WTC11 (cell line): Measurements from ENCODE around the gene ZFP3. TPM values are rescaled to one million over a fixed set of nuclear protein-coding genes. Genes with fewer than 3 reads are reported as not detected.

Experiments used
- CBFB ChIP-seq: sonication (generic); formaldehyde crosslinking; IDR thresholded peaks from 2 replicates; pipeline ENCODE4 v1.8.1; 2022; ENCODE audit warnings: mild to moderate bottlenecking, low read depth, missing genetic modification reagents
- ETV6 ChIP-seq: sonication (generic); formaldehyde crosslinking; IDR thresholded peaks from 2 replicates; pipeline ENCODE4 v1.8.1; 2022; ENCODE audit warnings: mild to moderate bottlenecking, missing genetic modification reagents
- FOXK1 ChIP-seq: sonication (generic); formaldehyde crosslinking; IDR thresholded peaks from 2 replicates; pipeline ENCODE4 v1.8.0; 2022; ENCODE audit warnings: mild to moderate bottlenecking, moderate library complexity, missing genetic modification reagents
- IRF2 ChIP-seq: sonication (generic); formaldehyde crosslinking; IDR thresholded peaks from 2 replicates; pipeline ENCODE4 v1.8.0; 2022; ENCODE audit warnings: low read depth, missing genetic modification reagents, borderline replicate concordance
- NFE2L1 ChIP-seq: sonication (generic); formaldehyde crosslinking; IDR thresholded peaks from 2 replicates; pipeline ENCODE4 v1.8.1; 2023; ENCODE audit warnings: missing genetic modification reagents
- NR2C2 ChIP-seq: sonication (generic); formaldehyde crosslinking; IDR thresholded peaks from 2 replicates; pipeline ENCODE4 v1.8.0; 2022; ENCODE audit warnings: mild to moderate bottlenecking, missing genetic modification reagents
- PRRX2 ChIP-seq: fragments of 250-450 bp; sonication (Bioruptor Pico); IDR thresholded peaks from 2 replicates; pipeline ENCODE4 v1.8.0; 2021; ENCODE audit warnings: mild to moderate bottlenecking
- SMAD4 ChIP-seq: sonication (generic); formaldehyde crosslinking; IDR thresholded peaks from 2 replicates; pipeline ENCODE4 v1.8.0; 2022; ENCODE audit warnings: mild to moderate bottlenecking, missing genetic modification reagents
- SP1 ChIP-seq: sonication (generic); formaldehyde crosslinking; conservative IDR thresholded peaks from 2 replicates; pipeline ENCODE4 v1.8.1; 2022; ENCODE audit warnings: missing genetic modification reagents
- TCF7 ChIP-seq: sonication (generic); formaldehyde crosslinking; IDR thresholded peaks from 2 replicates; pipeline ENCODE4 v1.8.0; 2022; ENCODE audit warnings: mild to moderate bottlenecking, low read depth, missing genetic modification reagents, moderate library complexity
- TEAD4 ChIP-seq: sonication (generic); formaldehyde crosslinking; IDR thresholded peaks from 2 replicates; pipeline ENCODE4 v1.8.0; 2022; ENCODE audit warnings: mild to moderate bottlenecking, missing genetic modification reagents
- ZBTB21 ChIP-seq: sonication (generic); formaldehyde crosslinking; IDR thresholded peaks from 2 replicates; pipeline ENCODE4 v1.8.1; 2023; ENCODE audit warnings: mild to moderate bottlenecking, missing genetic modification reagents, borderline replicate concordance
- ZNF121 ChIP-seq: sonication (generic); formaldehyde crosslinking; IDR thresholded peaks from 2 replicates; pipeline ENCODE4 v1.8.0; 2023; ENCODE audit warnings: missing genetic modification reagents
- ZNF138 ChIP-seq: sonication (generic); formaldehyde crosslinking; conservative IDR thresholded peaks from 2 replicates; pipeline ENCODE4 v1.8.1; 2022; ENCODE audit warnings: mild to moderate bottlenecking, moderate library complexity, missing genetic modification reagents
- ZNF219 ChIP-seq: sonication (generic); formaldehyde crosslinking; IDR thresholded peaks from 2 replicates; pipeline ENCODE4 v1.8.0; 2023; ENCODE audit warnings: missing genetic modification reagents, mild to moderate bottlenecking, borderline replicate concordance
- ZNF232 ChIP-seq: sonication (generic); formaldehyde crosslinking; IDR thresholded peaks from 2 replicates; pipeline ENCODE4 v1.8.0; 2022; ENCODE audit warnings: mild to moderate bottlenecking, missing genetic modification reagents
- total RNA-seq: library from RNA; stranded (reverse); gene quantifications from 3 replicates; pipeline ENCODE4 v1.2.3, GENCODE V29; 2021
- TF ChIP-seq, protein P1 (sequence below): sonication (generic); formaldehyde crosslinking; IDR thresholded peaks from 2 replicates; pipeline ENCODE4 v1.8.1; 2022; ENCODE audit warnings: mild to moderate bottlenecking, moderate library complexity, missing genetic modification reagents
- TF ChIP-seq, protein P2 (sequence below): sonication (generic); formaldehyde crosslinking; IDR thresholded peaks from 2 replicates; pipeline ENCODE4 v1.8.1; 2023; ENCODE audit warnings: mild to moderate bottlenecking, moderate library complexity, missing genetic modification reagents
- TF ChIP-seq, protein P3 (sequence below): sonication (generic); formaldehyde crosslinking; conservative IDR thresholded peaks from 2 replicates; pipeline ENCODE4 v1.8.1; 2023; ENCODE audit warnings: mild to moderate bottlenecking, low read depth, missing genetic modification reagents, moderate library complexity
- TF ChIP-seq, protein P4 (sequence below): sonication (generic); formaldehyde crosslinking; IDR thresholded peaks from 2 replicates; pipeline ENCODE4 v1.8.1; 2022; ENCODE audit warnings: low read depth, mild to moderate bottlenecking, moderate library complexity, missing genetic modification reagents, borderline replicate concordance
- TF ChIP-seq, protein P5 (sequence below): fragments of 250-450 bp; sonication (Bioruptor Pico); conservative IDR thresholded peaks from 2 replicates; pipeline ENCODE4 v1.9.0; 2021; ENCODE audit warnings: mild to moderate bottlenecking
- TF ChIP-seq, protein P6 (sequence below): fragments of 250-450 bp; sonication (Bioruptor Pico); IDR thresholded peaks from 2 replicates; pipeline ENCODE4 v1.9.0; 2021; ENCODE audit warnings: mild to moderate bottlenecking
- TF ChIP-seq, protein P7 (sequence below): sonication (generic); formaldehyde crosslinking; IDR thresholded peaks from 2 replicates; pipeline ENCODE4 v1.8.1; 2023; ENCODE audit warnings: mild to moderate bottlenecking, missing genetic modification reagents
- TF ChIP-seq, protein P8 (sequence below): sonication (generic); formaldehyde crosslinking; IDR thresholded peaks from 2 replicates; pipeline ENCODE4 v1.8.1; 2022; ENCODE audit warnings: mild to moderate bottlenecking, missing genetic modification reagents, moderate library complexity, borderline replicate concordance

The ZFP3 gene
- total RNA-seq, 1 experiment from 2014 or later = 0.66 TPM

DNA sequence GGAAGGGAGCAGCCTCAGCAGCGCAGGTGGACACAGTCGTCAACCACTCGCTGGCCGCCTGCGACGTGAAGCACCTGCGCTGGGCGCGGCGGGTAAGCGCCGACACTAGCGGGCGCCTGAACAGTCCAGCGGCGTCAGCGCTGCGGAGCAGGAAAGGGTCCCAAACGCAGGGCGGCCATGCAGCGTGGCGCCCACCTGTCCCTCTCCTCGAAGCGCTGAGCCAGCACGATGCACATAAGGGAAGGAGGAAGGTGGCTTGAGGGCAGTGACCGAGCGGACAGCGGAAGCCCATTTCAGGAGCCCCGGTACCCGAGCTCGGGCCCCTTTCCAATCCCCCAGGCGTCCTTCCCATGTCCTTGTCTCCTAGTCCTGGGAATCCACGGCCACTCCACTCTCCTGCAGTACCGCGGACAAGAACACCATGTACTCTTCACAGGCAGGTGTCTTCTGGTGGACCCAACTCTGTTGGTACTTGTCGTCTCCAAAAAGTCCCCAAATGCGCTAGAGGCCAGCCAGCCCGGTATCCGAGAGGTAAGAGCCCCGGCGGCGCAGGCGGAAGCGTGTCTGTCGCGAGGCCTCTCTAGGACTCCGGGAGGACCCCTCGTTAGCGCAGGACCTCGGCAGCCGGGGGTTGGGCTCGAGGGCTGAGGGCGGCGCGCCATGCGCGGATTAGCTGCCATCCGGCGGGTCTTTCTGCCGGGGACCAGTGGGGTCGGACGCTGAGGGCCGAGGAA is 19.0 kb downstream of the ZFP3 start (continued):
- TF ChIP-seq, protein P1, sequence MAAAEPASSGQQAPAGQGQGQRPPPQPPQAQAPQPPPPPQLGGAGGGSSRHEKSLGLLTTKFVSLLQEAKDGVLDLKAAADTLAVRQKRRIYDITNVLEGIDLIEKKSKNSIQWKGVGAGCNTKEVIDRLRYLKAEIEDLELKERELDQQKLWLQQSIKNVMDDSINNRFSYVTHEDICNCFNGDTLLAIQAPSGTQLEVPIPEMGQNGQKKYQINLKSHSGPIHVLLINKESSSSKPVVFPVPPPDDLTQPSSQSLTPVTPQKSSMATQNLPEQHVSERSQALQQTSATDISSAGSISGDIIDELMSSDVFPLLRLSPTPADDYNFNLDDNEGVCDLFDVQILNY (CRISPR knock-in tag) = peak; percentile 75
- TF ChIP-seq ZNF219 (CRISPR knock-in tag) (peak; percentile 99), PRRX2 (CRISPR knock-in tag) (no peak), IRF2 (peak; percentile 93; the same call in 1 of the 2 replicates), TEAD4 (CRISPR knock-in tag) (peak; percentile 97), ZBTB21 (peak; percentile 96), ETV6 (CRISPR knock-in tag) (peak; percentile 94), SP1 (CRISPR knock-in tag) (peak; percentile 72; the same call in 1 of the 2 replicates), SMAD4 (CRISPR knock-in tag) (peak; percentile 99), CBFB (no peak; the same call in none of the 2 replicates), FOXK1 (CRISPR knock-in tag) (peak; percentile 95), ZNF138 (CRISPR knock-in tag) (peak; percentile 95), NR2C2 (CRISPR knock-in tag) (peak; percentile 89), ZNF232 (CRISPR knock-in tag) (peak; percentile 95), TCF7 (CRISPR knock-in tag) (peak; percentile 97), NFE2L1 (peak; percentile 95), ZNF121 (CRISPR knock-in tag) (peak; percentile 96)
- TF ChIP-seq, protein P2, sequence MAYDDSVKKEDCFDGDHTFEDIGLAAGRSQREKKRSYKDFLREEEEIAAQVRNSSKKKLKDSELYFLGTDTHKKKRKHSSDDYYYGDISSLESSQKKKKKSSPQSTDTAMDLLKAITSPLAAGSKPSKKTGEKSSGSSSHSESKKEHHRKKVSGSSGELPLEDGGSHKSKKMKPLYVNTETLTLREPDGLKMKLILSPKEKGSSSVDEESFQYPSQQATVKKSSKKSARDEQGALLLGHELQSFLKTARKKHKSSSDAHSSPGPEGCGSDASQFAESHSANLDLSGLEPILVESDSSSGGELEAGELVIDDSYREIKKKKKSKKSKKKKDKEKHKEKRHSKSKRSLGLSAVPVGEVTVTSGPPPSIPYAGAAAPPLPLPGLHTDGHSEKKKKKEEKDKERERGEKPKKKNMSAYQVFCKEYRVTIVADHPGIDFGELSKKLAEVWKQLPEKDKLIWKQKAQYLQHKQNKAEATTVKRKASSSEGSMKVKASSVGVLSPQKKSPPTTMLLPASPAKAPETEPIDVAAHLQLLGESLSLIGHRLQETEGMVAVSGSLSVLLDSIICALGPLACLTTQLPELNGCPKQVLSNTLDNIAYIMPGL (CRISPR knock-in tag) = peak; percentile 61
- TF ChIP-seq, protein P3, sequence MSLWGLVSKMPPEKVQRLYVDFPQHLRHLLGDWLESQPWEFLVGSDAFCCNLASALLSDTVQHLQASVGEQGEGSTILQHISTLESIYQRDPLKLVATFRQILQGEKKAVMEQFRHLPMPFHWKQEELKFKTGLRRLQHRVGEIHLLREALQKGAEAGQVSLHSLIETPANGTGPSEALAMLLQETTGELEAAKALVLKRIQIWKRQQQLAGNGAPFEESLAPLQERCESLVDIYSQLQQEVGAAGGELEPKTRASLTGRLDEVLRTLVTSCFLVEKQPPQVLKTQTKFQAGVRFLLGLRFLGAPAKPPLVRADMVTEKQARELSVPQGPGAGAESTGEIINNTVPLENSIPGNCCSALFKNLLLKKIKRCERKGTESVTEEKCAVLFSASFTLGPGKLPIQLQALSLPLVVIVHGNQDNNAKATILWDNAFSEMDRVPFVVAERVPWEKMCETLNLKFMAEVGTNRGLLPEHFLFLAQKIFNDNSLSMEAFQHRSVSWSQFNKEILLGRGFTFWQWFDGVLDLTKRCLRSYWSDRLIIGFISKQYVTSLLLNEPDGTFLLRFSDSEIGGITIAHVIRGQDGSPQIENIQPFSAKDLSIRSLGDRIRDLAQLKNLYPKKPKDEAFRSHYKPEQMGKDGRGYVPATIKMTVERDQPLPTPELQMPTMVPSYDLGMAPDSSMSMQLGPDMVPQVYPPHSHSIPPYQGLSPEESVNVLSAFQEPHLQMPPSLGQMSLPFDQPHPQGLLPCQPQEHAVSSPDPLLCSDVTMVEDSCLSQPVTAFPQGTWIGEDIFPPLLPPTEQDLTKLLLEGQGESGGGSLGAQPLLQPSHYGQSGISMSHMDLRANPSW (CRISPR knock-in tag) = no peak
- TF ChIP-seq, protein P4, sequence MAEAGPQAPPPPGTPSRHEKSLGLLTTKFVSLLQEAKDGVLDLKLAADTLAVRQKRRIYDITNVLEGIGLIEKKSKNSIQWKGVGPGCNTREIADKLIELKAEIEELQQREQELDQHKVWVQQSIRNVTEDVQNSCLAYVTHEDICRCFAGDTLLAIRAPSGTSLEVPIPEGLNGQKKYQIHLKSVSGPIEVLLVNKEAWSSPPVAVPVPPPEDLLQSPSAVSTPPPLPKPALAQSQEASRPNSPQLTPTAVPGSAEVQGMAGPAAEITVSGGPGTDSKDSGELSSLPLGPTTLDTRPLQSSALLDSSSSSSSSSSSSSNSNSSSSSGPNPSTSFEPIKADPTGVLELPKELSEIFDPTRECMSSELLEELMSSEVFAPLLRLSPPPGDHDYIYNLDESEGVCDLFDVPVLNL (CRISPR knock-in tag) = peak; percentile 97
- TF ChIP-seq, protein P5, sequence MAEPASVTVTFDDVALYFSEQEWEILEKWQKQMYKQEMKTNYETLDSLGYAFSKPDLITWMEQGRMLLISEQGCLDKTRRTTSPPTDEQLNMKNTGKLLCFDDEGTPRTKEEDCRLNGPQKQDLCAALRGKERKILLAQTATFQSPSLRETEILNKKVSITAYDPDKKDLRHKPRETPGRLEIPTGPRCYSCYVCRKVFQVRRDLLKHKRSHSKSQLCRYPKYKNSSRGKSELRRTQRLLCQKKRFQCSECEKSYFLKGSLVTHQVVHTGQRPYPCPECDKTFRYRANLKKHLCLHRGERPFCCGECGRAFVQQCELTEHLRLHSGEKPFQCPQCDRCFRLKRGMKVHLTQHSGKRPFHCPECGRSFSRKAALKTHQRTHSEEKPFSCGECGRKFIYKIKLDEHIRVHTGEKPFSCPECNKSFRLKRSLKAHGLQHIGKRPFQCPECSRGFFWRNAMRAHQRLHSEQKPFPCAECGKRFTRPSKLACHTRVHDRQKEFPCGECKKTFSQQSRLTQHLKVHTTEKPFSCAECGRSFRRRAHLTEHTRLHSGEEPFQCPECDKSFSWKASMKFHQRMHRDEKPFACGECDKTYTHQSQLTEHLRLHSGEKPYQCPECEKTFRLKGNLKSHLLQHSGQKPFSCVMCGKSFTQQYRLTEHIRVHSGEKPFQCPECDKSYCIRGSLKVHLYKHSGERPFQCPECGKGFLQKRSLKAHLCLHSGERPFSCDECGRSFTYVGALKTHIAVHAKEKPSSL (CRISPR knock-in tag) = no peak
- TF ChIP-seq, protein P6, sequence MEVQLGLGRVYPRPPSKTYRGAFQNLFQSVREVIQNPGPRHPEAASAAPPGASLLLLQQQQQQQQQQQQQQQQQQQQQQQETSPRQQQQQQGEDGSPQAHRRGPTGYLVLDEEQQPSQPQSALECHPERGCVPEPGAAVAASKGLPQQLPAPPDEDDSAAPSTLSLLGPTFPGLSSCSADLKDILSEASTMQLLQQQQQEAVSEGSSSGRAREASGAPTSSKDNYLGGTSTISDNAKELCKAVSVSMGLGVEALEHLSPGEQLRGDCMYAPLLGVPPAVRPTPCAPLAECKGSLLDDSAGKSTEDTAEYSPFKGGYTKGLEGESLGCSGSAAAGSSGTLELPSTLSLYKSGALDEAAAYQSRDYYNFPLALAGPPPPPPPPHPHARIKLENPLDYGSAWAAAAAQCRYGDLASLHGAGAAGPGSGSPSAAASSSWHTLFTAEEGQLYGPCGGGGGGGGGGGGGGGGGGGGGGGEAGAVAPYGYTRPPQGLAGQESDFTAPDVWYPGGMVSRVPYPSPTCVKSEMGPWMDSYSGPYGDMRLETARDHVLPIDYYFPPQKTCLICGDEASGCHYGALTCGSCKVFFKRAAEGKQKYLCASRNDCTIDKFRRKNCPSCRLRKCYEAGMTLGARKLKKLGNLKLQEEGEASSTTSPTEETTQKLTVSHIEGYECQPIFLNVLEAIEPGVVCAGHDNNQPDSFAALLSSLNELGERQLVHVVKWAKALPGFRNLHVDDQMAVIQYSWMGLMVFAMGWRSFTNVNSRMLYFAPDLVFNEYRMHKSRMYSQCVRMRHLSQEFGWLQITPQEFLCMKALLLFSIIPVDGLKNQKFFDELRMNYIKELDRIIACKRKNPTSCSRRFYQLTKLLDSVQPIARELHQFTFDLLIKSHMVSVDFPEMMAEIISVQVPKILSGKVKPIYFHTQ (CRISPR knock-in tag) = no peak
- TF ChIP-seq, protein P7, sequence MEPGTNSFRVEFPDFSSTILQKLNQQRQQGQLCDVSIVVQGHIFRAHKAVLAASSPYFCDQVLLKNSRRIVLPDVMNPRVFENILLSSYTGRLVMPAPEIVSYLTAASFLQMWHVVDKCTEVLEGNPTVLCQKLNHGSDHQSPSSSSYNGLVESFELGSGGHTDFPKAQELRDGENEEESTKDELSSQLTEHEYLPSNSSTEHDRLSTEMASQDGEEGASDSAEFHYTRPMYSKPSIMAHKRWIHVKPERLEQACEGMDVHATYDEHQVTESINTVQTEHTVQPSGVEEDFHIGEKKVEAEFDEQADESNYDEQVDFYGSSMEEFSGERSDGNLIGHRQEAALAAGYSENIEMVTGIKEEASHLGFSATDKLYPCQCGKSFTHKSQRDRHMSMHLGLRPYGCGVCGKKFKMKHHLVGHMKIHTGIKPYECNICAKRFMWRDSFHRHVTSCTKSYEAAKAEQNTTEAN = peak; percentile 97
- TF ChIP-seq, protein P8, sequence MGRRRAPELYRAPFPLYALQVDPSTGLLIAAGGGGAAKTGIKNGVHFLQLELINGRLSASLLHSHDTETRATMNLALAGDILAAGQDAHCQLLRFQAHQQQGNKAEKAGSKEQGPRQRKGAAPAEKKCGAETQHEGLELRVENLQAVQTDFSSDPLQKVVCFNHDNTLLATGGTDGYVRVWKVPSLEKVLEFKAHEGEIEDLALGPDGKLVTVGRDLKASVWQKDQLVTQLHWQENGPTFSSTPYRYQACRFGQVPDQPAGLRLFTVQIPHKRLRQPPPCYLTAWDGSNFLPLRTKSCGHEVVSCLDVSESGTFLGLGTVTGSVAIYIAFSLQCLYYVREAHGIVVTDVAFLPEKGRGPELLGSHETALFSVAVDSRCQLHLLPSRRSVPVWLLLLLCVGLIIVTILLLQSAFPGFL (CRISPR knock-in tag) = peak; percentile 95; the same call in 1 of the 2 replicates
